DMS153 (cell line): ENCODE measurements around the gene MAP1LC3B.
"Not testable (repeated sequence)": the region's sequence is repeated elsewhere in the genome, so short reads cannot be mapped to it uniquely, and the experiment has no call there.

Experiments used
- DNase-seq: peaks from one replicate; lab custom pipeline; 2025; lab: John Stamatoyannopoulos, UW

MAP1LC3B gene

DNA sequence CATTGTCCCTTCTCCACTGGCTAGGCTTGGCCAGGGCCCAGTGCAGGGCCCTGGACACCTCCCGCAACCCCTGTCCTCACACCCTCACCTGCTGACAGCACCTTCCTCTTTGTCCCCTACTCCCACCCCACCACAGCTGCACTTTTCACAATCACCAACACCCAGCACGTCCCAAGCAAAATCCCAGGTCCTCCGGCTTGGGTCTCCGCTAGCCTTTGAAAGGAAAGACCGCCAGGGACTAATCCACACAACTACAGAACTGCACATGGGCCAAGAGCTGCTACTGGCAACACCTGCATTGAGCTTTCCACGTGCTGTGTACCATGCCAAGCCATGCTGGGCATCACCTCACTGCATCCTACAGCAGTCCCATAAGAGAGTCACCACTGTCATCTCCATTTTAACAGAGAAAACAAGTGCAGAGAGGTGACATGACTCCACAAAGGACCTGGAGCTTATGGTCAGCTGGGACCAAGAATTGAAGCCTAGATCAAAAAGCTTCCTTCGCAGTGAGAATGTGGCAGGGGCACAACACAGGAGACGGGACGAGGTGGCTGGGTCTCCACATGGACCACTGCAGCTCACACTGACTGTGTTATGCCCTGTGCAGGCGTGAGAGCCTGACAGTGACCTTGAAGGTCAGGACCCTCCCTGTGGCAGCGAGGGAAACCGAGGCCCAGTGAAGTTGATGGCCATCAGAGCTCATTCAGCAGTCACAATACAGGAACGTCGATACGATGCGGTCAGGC, 31.1 kb upstream of the MAP1LC3B start:
- no peak for DNase-seq

DNA sequence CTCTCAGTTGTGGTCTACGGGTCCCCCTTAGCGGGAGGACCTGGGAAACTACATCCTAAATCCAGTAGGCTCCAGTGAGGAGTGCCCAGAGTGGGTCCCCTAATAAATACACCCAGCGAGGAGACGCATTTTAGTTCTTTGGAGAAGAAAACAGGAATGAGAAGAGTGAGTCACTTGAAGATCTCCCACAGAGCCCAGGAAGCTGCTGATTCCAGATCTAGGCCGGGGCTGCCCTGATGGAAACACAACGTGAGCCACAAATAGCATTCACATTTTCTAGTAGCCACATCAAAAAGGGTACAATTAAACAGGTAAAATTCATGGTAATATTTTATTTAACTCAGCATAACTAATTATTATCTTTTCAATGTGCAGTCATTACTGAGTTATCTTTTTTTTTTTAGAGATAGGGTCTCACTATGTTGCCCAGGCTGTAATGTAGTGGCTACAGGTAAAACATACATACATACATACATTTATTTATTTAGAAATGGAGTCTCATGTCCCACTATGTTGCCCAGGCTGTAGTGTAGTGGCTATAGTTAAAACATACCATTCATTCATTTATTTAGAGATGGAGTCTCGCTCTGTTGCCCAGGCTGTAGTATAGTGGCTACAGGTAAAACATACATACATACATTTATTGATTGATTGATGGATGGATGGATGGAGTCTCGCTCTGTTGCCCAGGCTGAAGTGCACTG, 30.1 kb upstream of the MAP1LC3B start:
- DNase-seq: no peak

DNA sequence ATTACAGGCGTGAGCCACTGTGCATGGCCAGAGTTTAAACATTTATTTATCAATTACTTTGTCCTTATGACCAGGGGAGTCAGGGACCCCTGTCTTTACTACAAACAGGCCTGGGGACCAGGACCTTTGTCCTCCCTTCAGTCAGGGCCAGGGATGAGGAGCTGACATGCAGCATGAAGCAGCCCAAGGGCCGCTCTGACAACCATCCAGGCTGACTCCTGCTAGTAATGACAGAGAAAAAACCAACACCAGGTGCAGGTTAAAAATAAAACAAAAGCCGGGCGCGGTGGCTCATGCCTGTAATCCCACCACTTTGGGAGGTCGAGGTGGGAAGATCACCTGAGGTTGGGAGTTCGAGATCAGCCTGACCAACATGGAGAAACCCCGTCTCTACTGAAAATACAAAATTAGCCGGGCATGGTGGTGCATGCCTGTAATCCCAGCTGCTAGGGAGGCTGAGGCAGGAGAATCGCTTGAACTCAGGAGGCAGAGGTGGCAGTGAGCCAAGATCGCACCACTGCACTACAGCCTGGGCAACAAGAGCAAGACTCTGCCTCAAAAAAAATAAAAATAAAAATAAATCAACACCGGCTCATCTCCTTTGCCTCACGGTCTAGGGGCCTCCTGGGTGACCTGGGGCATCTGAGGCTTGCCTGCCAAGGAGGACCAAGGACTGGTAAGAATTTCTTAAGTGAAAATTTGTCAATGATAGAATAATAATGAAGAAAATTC, 29.1 kb upstream of the MAP1LC3B start:
- DNase-seq: not testable (repeated sequence)

DNA sequence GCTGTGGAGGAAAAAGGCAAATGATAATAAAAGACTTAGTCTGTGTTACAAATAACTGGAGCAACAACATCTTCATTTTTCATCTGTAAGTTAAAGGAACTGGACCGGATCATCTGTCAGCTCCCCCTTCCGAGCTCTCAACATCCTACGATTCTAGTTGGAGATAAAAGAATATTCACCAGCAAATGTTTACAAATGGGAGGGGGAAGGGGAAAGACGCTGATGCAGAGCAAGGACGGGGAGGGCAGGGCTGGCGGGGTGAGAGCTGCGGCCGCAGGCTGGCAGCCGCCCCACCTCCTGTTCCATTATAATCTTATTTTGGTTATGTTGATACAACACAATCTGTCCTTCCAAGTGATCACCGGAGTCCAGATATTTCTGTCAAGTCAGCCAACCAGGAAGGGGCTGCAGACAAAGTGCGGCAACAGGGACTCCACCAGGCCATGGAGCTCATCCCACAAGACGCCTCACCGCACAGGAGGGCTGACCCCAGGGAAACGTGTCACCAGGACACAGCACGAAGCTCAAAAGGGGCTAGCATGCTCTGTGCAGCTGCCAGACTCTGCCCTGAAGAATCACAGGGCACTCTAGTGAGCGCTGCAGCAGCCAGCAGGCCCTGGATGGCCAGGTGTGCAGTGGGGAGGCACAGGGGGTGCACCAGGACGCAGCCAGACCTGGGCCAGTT, 28.2 kb upstream of the MAP1LC3B start:
- no peak for DNase-seq

DNA sequence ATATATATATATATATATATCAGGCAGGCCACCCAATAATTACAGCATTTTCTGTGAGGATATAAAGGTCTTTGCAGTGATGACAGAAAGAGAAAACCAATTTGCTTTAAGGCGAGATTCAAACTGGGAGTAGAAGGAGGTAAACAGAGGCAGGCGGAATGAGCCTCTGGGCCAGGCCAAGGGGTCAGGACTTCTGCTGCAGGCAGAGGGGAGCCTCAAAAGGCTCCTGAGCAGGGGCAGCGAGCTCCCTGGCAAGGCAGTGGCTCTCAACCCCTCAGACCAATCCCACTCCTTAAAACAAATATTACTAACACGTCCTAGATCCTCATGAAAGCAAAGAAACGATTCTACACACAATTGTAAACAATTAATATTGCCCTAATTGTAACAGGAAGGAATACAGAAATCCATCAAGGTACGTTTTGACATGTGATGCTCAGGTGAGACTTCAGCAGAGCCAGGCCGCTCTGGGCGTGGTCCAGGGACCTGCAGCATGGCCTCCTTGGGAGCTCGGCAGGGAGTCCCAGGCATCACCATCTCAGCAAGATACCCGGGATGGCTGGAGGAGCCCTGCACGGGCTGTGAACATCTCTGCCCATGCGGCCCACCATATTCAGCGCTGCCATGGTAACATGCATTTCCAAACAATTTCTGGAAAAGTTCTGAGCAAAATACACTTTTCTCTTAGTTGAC, 27.0 kb upstream of the MAP1LC3B start:
- no peak for DNase-seq

DNA sequence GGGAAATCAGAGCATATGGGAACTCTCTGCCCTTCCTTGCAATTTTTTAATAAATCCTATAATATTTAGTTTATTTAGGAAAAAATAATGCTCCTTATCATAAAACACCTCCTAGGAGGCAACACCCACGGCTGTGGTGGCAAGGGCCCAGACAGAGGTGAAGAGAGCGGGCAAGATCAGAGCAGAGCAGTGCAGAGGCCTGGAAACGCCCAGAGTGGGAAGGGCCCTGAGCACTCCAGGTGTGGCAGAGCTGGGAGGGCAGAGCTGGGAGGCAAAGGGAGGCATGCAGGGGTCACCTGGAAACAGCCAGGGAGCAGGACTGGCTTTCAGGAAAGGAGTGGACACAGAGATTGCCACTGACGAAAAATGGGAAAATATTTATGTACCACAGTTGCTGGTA, 25.8 kb upstream of the MAP1LC3B start:
- no peak for DNase-seq

DNA sequence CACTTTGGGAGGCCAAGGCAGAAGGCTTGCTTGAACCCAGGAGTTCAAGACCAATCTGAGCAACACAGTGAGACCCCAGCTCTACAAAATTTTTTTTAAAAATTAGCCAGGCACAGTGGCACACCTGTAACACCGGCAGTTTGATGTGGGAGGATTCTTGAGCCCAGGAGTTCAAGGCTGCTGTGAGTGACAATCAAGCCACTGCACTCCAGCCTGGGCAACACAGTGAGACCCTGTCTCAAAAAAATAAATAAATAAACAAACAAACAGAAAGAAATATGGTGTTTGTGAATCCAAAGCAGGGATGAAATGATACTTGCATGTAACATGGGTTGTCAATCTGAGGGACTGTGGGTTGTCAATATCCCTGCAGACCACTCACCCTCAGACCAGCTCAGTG, 25.2 kb upstream of the MAP1LC3B start:
- DNase-seq: no peak

DNA sequence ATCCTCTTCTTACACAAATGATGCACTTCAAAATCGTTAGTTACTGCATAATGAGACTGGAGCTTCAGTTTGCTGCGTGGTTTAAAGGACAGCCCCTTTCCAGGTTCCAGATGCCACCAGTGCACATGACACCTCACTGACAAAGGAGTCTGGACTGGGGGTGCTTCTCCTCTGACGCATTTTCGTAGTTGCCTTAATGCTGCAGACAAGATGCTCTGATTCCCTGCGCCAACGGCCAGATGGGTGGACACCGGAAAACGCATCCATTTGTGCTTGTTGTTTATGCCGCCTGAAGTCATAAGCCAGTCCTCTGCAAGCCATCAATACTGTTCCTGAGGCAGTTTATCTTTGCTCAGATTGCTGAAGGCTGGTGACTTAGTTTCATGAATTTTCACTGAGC, 24.6 kb upstream of the MAP1LC3B start:
- DNase-seq: no peak

DNA sequence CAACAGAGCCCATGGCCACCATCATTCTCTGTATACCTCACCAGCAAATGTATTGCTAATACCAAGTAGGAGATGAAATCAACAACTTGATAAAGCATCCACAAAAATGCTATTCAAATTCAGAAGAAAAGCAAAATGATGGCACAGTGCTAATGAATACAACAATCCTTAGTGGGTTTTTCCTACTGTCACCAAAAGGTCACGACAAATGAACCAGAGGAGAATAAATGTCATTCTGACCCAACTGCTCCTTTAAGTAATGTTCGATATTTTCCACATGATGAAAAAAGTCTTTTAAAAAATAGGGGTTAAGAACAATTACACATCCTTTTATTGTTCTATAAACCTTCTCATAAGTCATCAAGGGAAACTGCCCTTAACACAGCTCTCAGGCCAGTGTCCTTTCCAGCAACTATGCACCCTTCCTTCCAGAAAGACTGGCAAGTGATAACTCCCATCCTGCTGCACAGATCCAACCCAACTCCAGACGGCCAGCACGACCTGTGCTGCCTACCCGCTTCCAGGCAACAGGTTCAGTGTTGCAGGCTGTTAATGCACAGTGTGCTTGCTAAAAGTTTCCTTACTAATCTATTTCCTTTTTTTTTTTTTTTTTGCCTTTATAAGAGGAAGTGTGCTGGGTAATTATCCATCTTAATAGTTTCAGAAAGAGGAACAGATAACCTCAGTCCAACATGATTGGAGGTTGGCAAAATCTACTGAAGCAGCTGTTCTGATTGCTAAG, 23.9 kb upstream of the MAP1LC3B start:
- no peak for DNase-seq

DNA sequence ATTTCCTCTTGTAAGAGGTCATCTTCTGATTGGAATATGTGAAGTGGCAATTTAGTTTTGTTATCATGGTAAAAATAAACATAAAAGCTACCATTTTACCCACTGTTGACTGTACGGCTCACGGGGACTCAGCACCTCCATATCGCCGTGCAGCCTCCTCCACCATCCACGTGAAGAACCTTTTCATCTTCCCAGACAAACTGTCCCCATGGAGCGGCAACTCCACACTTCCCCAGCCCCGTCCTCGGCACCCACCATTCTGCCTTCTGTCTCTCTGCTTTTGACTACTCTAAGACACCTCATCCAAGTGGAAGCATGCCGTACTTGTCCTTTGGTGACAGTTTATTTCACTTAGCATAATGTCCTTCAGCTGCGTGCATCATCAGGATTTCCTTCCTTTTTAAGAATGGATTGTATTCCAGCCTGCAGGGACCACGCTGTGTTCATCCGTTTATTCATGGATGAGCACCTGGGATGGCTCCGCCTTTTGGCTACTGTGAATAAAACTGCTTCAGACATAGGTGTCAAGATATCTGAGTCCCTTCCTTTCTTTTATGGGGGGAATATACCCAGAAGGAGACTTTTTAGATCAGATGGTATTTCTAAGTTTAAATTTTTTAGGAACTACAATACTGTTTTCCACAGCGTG, 22.9 kb upstream of the MAP1LC3B start:
- no peak for DNase-seq

DNA sequence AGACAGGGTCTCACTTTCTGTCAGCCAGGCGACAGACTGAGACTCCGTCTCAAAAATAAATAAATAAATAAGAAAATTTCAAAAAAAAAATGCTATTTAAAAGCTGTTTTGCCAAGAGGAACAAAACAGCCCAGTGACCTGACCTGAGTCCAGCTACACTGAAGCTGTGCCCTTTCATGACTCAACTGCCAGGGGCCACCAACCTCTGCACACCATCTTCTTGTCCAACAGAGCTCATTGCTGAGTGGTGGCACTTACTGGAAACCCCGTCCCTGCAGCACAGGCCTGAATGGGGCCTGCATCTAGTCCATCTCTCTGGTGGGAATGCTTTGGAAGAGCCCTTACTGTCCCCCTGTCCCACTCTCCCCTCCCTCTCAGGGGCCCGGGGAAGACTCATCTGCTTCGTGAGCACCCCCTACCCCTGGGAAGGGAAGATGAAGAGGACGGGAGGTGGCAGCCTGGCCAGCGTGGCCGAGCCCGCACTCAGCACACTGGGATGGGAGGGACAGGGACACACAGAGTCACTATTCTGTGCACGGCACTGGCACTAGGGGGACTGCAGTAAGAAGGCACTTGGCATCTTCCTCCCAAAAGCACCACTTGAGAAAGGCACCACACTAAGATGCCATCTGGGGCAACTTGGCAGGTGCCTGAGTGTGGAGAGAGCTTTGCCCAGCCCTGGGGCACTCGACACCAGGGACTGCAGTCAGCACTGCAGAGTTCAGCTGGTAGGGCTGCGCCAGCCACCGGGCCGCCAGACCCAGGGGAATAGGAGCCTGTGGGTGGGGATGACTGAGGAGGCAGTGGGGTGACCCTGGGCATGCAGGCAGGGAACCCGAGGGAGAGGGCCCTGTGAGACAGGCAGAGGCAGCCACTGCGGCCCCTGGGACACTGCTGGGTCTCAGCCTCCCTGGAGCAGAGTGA, 22.1 kb upstream of the MAP1LC3B start:
- no peak for DNase-seq

DNA sequence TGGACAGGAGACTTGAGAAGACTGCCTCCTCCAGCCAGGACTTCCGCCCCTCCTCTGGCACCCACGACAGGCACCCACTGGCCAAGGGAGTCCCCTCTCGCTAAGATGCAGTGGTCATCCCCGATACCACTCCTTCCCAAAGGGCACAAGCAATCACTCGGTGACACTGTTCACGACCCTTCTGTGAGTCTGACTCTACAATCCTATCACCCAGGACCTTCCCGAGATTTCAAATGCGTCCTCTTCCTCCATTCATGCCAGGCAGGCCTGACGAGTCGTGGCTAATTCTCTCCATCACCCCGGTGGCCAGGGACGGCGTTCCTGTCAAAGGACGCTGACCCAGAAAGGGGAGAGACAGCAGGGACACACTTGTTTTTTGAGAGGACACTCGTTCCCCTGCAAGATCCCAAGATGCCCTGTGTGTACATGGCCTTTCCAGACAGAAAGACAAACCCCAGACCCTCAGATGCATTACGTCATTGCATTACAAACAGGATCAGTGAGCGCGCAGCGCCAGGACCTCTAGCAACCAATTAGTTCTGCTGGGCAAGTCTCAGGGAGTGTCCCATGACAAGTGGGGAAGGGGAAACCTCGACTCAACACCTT, 20.8 kb upstream of the MAP1LC3B start:
- no peak for DNase-seq

DNA sequence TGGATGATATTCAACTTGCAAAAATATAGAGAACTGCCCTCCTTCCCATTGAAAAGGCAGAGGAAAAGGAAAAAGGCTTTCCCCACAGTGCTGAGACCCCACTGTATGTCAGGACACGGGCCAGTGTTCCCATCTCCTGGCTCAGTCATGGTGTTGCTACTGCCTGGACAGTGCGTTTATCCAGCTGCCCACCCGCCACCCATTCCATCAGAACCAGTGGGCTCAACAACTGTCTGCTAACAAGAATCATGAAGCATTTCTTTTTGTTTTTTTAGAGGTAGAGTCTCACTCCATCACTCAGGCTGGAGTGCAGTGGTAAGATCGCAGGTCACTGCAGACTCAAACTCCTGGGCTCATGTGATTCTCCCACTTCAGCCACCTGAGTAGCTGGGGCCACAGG, 19.8 kb upstream of the MAP1LC3B start:
- DNase-seq: no peak

DNA sequence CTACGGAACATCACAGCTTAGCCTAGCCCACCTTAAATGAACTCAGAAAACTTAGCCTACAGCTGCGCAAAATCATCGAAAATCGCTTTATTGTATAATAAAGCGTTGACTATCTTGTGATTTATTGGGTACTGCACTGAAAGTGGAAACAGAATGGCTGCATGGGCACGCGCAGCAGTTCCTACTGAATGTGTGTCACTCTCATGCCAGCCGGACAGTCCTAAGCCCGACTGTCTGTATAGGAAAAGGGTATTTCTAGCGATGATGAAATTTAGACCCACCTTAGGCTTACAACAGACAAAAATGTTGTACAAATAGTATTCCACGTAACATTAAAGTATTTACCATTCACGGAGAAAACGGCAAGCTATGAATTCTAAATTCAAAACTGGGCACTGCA, 17.8 kb upstream of the MAP1LC3B start:
- DNase-seq: no peak

DNA sequence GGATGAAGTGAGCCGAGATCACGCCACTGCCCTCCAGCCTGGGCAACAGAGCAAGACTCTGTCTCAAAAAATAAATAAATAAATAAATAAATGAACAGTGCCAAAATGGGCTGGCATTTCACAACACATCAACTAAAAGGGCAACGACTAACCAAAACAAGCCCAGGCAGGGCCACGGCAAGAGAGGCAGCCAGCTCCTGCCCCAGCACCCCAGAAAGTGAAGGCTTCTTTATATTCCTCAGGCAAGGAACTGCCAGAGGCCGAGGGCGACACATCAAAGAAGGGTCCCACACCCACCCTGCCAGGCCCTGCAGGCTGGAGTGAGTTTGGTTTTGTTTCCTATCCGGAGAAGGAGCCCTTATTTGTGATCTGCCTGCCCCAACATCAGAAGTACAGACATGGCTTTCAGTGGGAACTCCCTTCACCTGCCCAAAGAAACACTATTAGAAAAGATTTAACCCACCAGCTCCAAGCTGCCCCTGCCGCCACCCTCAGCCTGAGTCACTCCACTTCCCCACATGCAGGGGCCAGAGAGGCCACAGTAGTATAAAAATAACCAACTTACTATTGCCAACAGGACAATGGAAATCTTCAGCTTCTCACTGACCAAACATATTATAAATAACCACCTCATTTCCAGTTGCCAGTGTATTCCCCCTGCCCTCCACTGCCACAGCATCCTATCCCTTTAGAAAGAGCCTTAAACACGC, 16.6 kb upstream of the MAP1LC3B start:
- no peak for DNase-seq

DNA sequence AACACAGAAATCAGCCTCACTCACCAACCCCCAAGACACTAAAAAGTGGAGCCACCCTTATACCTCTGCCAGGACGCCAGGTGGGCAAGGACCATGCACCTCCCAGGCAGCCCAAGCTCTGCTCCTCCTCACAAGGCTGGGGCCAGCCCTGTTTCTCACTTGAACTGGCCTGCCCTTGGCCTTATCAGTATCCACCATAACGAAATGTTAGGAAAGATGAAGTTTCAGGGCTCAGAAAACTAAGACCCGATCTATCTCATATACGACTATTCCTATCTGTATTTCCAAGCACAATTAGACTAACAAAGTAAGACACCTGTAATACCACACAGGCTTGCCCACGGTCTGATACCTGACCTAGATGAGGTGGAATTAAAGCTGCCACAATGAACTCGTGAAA, 15.5 kb upstream of the MAP1LC3B start:
- DNase-seq: no peak

DNA sequence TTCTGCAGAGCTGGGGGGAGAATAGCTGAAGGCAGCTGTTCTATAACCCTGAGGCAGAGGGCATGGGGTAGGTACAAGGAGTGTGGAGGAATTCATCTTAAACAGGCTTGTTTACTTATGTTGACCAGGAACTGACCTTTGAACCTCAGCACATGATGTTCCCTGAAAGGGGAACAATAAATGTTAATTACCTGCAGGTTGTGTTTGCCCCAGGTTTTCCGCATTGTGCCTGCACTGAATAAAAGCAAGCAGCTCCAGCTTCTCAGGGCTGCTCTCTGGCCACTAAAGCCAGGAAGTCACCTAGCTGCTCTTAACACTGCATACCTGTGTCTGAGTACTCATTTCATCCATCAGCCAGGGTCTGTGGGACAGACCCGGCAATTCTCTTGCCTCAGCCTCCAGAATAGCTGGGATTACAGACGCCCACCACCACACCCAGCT, 12.8 kb upstream of the MAP1LC3B start:
- not testable (repeated sequence) for DNase-seq

DNA sequence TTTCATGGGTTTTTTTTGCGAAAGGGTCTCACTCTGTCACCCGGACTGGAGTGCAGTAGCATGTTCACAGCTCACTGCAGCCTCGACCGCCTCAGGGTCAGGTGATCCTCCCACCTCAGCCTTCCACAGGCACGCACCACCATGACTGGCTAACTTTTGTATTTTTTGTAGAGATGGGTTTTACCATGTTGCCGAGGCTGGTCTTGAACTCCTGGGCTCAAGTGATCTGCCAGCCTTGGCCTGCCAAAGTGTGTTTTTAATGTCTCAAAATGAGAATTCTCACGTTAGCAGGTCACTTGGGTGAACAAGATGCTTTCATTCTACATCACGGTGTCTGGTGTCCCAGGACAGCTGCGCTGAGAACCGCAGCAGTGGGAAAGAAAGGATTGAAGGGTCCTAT, 11.7 kb upstream of the MAP1LC3B start:
- no peak for DNase-seq
